ENCODE measurements around the gene RALGAPA2. TPM values are rescaled to one million over a fixed set of nuclear protein-coding genes. Genes with fewer than 3 reads are reported as not detected.
A peak's percentile ranks its signal among the peaks of the same experiment; 100 is the strongest.

Gene RALGAPA2
- 25.1 and 28.1 TPM in 2 replicates for total RNA-seq (ENCODE audit: low replicate concordance)
- long read RNA-seq, partial matches to known transcripts, result 1 of 6 reads
- long read RNA-seq, other reads (novel, unspliced or antisense), result 5 of 6 reads

GRCh38 chr20:20712474-20713243, at the start of gene RALGAPA2:
Gene RALGAPA2 (minus strand): TSS chr20:20712644. CDS start chr20:20712480, 164 bp downstream.
- Mint-ChIP-seq H3K36me3 (peaks cover 3% of the 10 kb centered on the region), H3K27me3 (no peaks in the 10 kb centered on the region), H3K4me1 (ENCODE audit: unreplicated experiment) (peaks cover 15% of the 10 kb centered on the region), H3K4me3 (peak within 1 kb of the TSS; percentile 97), H3K27ac (peak within 1 kb of the TSS; percentile 94), H3K9me3 (no peaks in the 10 kb centered on the region)
- peak; percentile 97 for DNase-seq (ENCODE audit: extremely low spot score, unreplicated experiment)
- no peak for TF ChIP-seq CTCF (conservative IDR thresholded peaks at IDR 0.05)

GRCh38 chr20:20761301-20761700, 48.9 kb upstream of the RALGAPA2 start:
- DNase-seq (ENCODE audit: extremely low spot score, unreplicated experiment), result no peak
- Mint-ChIP-seq H3K9me3 (no peaks in the 10 kb centered on the region), H3K4me3 (no peak overlapping the region), H3K27ac (no peak overlapping the region), H3K4me1 (ENCODE audit: unreplicated experiment) (no peaks in the 10 kb centered on the region), H3K27me3 (no peaks in the 10 kb centered on the region), H3K36me3 (no peaks in the 10 kb centered on the region)
- no peak for TF ChIP-seq CTCF (conservative IDR thresholded peaks at IDR 0.05)

GRCh38 chr20:20759132-20759531, 46.7 kb upstream of the RALGAPA2 start:
- no peaks in the 10 kb centered on the region for H3K36me3 Mint-ChIP-seq
- no peak for DNase-seq (ENCODE audit: extremely low spot score, unreplicated experiment)
- H3K27ac Mint-ChIP-seq, result no peak overlapping the region
- no peaks in the 10 kb centered on the region for H3K9me3 Mint-ChIP-seq
- no peak overlapping the region for H3K4me3 Mint-ChIP-seq
- H3K27me3 Mint-ChIP-seq, result peaks cover 2% of the 10 kb centered on the region
- no peaks in the 10 kb centered on the region for H3K4me1 Mint-ChIP-seq (ENCODE audit: unreplicated experiment)
- no peak for TF ChIP-seq CTCF (conservative IDR thresholded peaks at IDR 0.05)

GRCh38 chr20:20755674-20756319, 43.4 kb upstream of the RALGAPA2 start:
- Mint-ChIP-seq H3K27ac (no peak overlapping the region), H3K9me3 (no peaks in the 10 kb centered on the region), H3K4me1 (ENCODE audit: unreplicated experiment) (no peaks in the 10 kb centered on the region), H3K4me3 (no peak overlapping the region), H3K36me3 (no peaks in the 10 kb centered on the region), H3K27me3 (peaks cover 25% of the 10 kb centered on the region)
- TF ChIP-seq CTCF (conservative IDR thresholded peaks at IDR 0.05), result no peak
- DNase-seq (ENCODE audit: extremely low spot score, unreplicated experiment), result no peak

- Mint-ChIP-seq H3K36me3 (no peaks in the 10 kb centered on the region), H3K27ac (no peak overlapping the region), H3K9me3 (no peaks in the 10 kb centered on the region), H3K27me3 (peaks cover 25% of the 10 kb centered on the region), H3K4me3 (no peak overlapping the region), H3K4me1 (ENCODE audit: unreplicated experiment) (no peaks in the 10 kb centered on the region)
- no peak for DNase-seq (ENCODE audit: extremely low spot score, unreplicated experiment)
- no peak for TF ChIP-seq CTCF (conservative IDR thresholded peaks at IDR 0.05)
Observed at GRCh38 chr20:20755231-20755630, 42.8 kb upstream of the RALGAPA2 start.

All from type B pancreatic cell (in vitro differentiated cells).